GM10248 (cell line): ENCODE measurements around the gene MCL1.

ENCODE experiments used
- CTCF ChIA-PET: fragments of 300-600 bp; sonication (Branson Sonifier 250); formaldehyde crosslinking; extraction: SDS; loops from one replicate; lab custom pipeline; 2021; ENCODE audit warnings: antibody characterized with exemption; lab: Yijun Ruan, JAX
- POLR2A ChIA-PET: fragments of 350-650 bp; sonication (Branson Sonifier 250); formaldehyde crosslinking; extraction: SDS; loops from one replicate; lab custom pipeline; 2020; ENCODE audit warnings: antibody characterized with exemption; lab: Yijun Ruan, JAX
- DNase-seq: peaks from one replicate; pipeline ENCODE4 v3.0.0; 2012; ENCODE audit errors: extremely low spot score
- TF ChIP-seq, protein P1 (sequence below): IDR thresholded peaks from 2 replicates; pipeline ENCODE4 v1.5.1; 2012; ENCODE audit warnings: mild to moderate bottlenecking, low read depth; ENCODE audit errors: extremely low read depth, missing control alignments, control extremely low read depth

Gene MCL1

GRCh38 chr1:150528196-150528595 lies 51.2 kb downstream of the MCL1 start:
- ChIA-PET CTCF (interaction anchor here (0.9 to 13.0 kb wide), 5 partner anchors 9 to 63 kb away, joined by 3 to 119 read pairs (median 4); no protein-coding TSS in a partner anchor), POLR2A (no interaction called here)
- no peak for DNase-seq
- TF ChIP-seq, protein P1, sequence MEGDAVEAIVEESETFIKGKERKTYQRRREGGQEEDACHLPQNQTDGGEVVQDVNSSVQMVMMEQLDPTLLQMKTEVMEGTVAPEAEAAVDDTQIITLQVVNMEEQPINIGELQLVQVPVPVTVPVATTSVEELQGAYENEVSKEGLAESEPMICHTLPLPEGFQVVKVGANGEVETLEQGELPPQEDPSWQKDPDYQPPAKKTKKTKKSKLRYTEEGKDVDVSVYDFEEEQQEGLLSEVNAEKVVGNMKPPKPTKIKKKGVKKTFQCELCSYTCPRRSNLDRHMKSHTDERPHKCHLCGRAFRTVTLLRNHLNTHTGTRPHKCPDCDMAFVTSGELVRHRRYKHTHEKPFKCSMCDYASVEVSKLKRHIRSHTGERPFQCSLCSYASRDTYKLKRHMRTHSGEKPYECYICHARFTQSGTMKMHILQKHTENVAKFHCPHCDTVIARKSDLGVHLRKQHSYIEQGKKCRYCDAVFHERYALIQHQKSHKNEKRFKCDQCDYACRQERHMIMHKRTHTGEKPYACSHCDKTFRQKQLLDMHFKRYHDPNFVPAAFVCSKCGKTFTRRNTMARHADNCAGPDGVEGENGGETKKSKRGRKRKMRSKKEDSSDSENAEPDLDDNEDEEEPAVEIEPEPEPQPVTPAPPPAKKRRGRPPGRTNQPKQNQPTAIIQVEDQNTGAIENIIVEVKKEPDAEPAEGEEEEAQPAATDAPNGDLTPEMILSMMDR = no peak

- ChIA-PET POLR2A (no interaction called here), CTCF (interaction anchor here (1.4 kb wide), 1 partner anchor 269 kb away, joined by 3 read pairs; no protein-coding TSS in a partner anchor)
- no peak for DNase-seq
- TF ChIP-seq, protein P1 = no peak
Observed at GRCh38 chr1:150525348-150525747, 54.1 kb downstream of the MCL1 start.
